WI38 (cell line): ENCODE results near the gene PPP3CA.
"Not testable (repeated sequence)": the region's sequence is repeated elsewhere in the genome, so short reads cannot be mapped to it uniquely, and the experiment has no call there.

Experiments
- H3K4me3 ChIP-seq: 2 replicates; pipeline ENCODE4 v1.5.1; 2011; ENCODE audit warnings: low read depth, mild to moderate bottlenecking, control low read depth, low read length
- CTCF ChIP-seq: IDR thresholded peaks from 2 replicates; pipeline ENCODE4 v1.5.1; 2012; ENCODE audit warnings: low read depth, mild to moderate bottlenecking, control low read depth, low read length

The PPP3CA gene

GRCh38 chr4:101014417-101014816, 332.9 kb downstream of the PPP3CA start:
- no peak for TF ChIP-seq CTCF
- no peak overlapping the region for H3K4me3 ChIP-seq

GRCh38 chr4:101010987-101011386, 336.3 kb downstream of the PPP3CA start:
- H3K4me3 ChIP-seq, result no peak overlapping the region
- no peak for TF ChIP-seq CTCF

- TF ChIP-seq CTCF, result no peak
- no peak overlapping the region for H3K4me3 ChIP-seq
These were observed 337.9 kb downstream of the PPP3CA start for GRCh38 chr4:101009471-101009870.

DNA sequence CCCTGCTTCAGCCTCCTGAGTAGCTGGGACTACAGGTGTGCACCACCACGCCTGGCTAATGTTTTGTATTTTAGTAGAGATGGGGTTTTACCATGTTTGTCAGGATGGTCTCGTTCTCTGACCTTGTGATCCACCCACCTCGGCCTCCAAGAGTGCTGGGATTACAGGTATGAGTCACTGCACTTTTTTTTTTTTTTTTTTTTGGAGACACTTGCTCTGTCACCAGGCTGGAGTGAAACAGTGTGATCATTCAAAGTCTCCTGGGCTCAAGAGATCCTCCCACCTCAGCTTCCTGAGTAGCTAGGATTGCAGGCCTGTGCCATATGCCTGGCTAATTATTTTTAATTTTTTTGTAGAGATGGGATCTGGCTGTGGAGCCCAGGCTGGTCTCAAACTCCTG, 338.8 kb downstream of the PPP3CA start:
- no peak for TF ChIP-seq CTCF

GRCh38 chr4:101005659-101006058, 341.7 kb downstream of the PPP3CA start:
- no peak overlapping the region for H3K4me3 ChIP-seq
- no peak for TF ChIP-seq CTCF

More for the DNA sequence above, 338.8 kb downstream of the PPP3CA start:
- no peak overlapping the region for H3K4me3 ChIP-seq

- H3K4me3 ChIP-seq, result no peak overlapping the region
- no peak for TF ChIP-seq CTCF
These were observed 346.8 kb downstream of the PPP3CA start for GRCh38 chr4:101000496-101000895.

- H3K4me3 ChIP-seq, result no peak overlapping the region
- no peak for TF ChIP-seq CTCF
These were observed 351.7 kb downstream of the PPP3CA start for GRCh38 chr4:100995671-100996070.

GRCh38 chr4:100995002-100995401, 352.3 kb downstream of the PPP3CA start:
- not testable (repeated sequence) for H3K4me3 ChIP-seq

- not testable (repeated sequence) for H3K4me3 ChIP-seq
These were observed 355.8 kb downstream of the PPP3CA start for GRCh38 chr4:100991332-100992069.
